ENCODE results near the gene ZNF468.
A peak's percentile ranks its signal among the peaks of the same experiment; 100 is the strongest.
"Not testable (repeated sequence)": the region's sequence is repeated elsewhere in the genome, so short reads cannot be mapped to it uniquely, and the experiment has no call there.

Gene ZNF468

GRCh38 chr19:52857378-52858191 lies at the start of gene ZNF468:
Gene ZNF468, minus strand, starts transcription at chr19:52857619. Its CDS starts 3,347 bp downstream, at chr19:52854272.
- DNase-seq = peak; percentile 59

GRCh38 chr19:52904052-52904780 lies 46.8 kb upstream of the ZNF468 start:
- not testable (repeated sequence) for DNase-seq

GRCh38 chr19:52901842-52902241 lies 44.4 kb upstream of the ZNF468 start:
- DNase-seq = no peak

- DNase-seq = not testable (repeated sequence)
Observed at GRCh38 chr19:52898596-52898995, 41.2 kb upstream of the ZNF468 start.

- DNase-seq = no peak
Observed at GRCh38 chr19:52898101-52898500, 40.7 kb upstream of the ZNF468 start.

GRCh38 chr19:52897138-52897935 lies 39.9 kb upstream of the ZNF468 start, which contains the start of gene ZNF320:
Gene ZNF320, minus strand, starts transcription at chr19:52897635. Its CDS starts 7,380 bp downstream, at chr19:52890255.
- peak; percentile 92 for DNase-seq

- peak; percentile 3 for DNase-seq
Observed at GRCh38 chr19:52896431-52897137, 39.2 kb upstream of the ZNF468 start.

- DNase-seq = no peak
Observed at GRCh38 chr19:52891336-52891735, 33.9 kb upstream of the ZNF468 start.

GRCh38 chr19:52889931-52890330 lies 32.5 kb upstream of the ZNF468 start:
- DNase-seq = no peak

- DNase-seq = no peak
Observed at GRCh38 chr19:52889076-52889475, 31.7 kb upstream of the ZNF468 start.

GRCh38 chr19:52880895-52881389 lies 23.5 kb upstream of the ZNF468 start:
- no peak for DNase-seq

GRCh38 chr19:52872996-52873395 lies 15.6 kb upstream of the ZNF468 start:
- not testable (repeated sequence) for DNase-seq

GRCh38 chr19:52871466-52871865 lies 14.0 kb upstream of the ZNF468 start:
- DNase-seq = no peak

GRCh38 chr19:52868031-52868430 lies 10.6 kb upstream of the ZNF468 start:
- not testable (repeated sequence) for DNase-seq

GRCh38 chr19:52856540-52857377 lies 660 bp downstream of the ZNF468 start:
- DNase-seq = not testable (repeated sequence)

- not testable (repeated sequence) for DNase-seq
Observed at GRCh38 chr19:52847352-52847751, 10.1 kb downstream of the ZNF468 start.

GRCh38 chr19:52840825-52841465 lies 16.5 kb downstream of the ZNF468 start:
- not testable (repeated sequence) for DNase-seq

- DNase-seq = not testable (repeated sequence)
Observed at GRCh38 chr19:52834289-52834688, 23.1 kb downstream of the ZNF468 start.

GRCh38 chr19:52833541-52833940 lies 23.9 kb downstream of the ZNF468 start:
- not testable (repeated sequence) for DNase-seq

- not testable (repeated sequence) for DNase-seq
Observed at GRCh38 chr19:52829866-52830265, 27.6 kb downstream of the ZNF468 start.

- DNase-seq = no peak
Observed at GRCh38 chr19:52825765-52826164, 31.7 kb downstream of the ZNF468 start.
